CD14-positive monocyte (primary cell): Measurements from ENCODE around the gene PLXDC2. TPM values are rescaled to one million over a fixed set of nuclear protein-coding genes. Genes with fewer than 3 reads are reported as not detected.

Experiments
- DNase-seq, 3 donors: peaks; one replicate each; pipeline ENCODE4 v3.0.0-alpha.2; 2011 to 2022
- H2AFZ ChIP-seq: 2 replicates; pipeline ENCODE4 v1.6.0; 2012; ENCODE audit warnings: mild to moderate bottlenecking, low read depth, low read length, inconsistent platforms; ENCODE audit not compliant: insufficient read depth, poor library complexity, severe bottlenecking
- H3K27ac ChIP-seq, 2 donors: 1 replicate in 1 of 2; 2 replicates in 1 of 2; pipeline ENCODE4 v1.5.1; 2012 to 2013; ENCODE audit warnings: low read length in 2 of 2, control low read depth in 1 of 2, inconsistent platforms in 1 of 2, low read depth in 1 of 2, mild to moderate bottlenecking in 1 of 2
- H3K27me3 ChIP-seq, 2 donors: one replicate each; pipeline versions ENCODE4 v1.6.0 to v1.6.1; 2011 to 2013; ENCODE audit warnings: low read length in 2 of 2; ENCODE audit not compliant: control insufficient read depth in 2 of 2, insufficient read depth in 2 of 2
- H3K36me3 ChIP-seq, 2 donors: replicated peaks in 1 of 2; 1 replicate in 1 of 2; 2 replicates in 1 of 2; pipeline versions ENCODE4 v1.5.1 to v1.6.1; 2012 to 2013; ENCODE audit warnings: low read length in 2 of 2, control low read depth in 1 of 2, inconsistent platforms in 1 of 2, mild to moderate bottlenecking in 1 of 2; ENCODE audit not compliant: insufficient read depth in 2 of 2, control insufficient read depth in 1 of 2
- H3K4me1 ChIP-seq, 2 donors: 1 replicate in 1 of 2; 2 replicates in 1 of 2; pipeline versions ENCODE4 v1.5.1 to v1.6.1; 2012 to 2013; ENCODE audit warnings: low read length in 2 of 2, control low read depth in 1 of 2, inconsistent platforms in 1 of 2, mild to moderate bottlenecking in 1 of 2, moderate library complexity in 1 of 2; ENCODE audit not compliant: insufficient read depth in 2 of 2, control insufficient read depth in 1 of 2
- H3K4me2 ChIP-seq: replicated peaks from 2 replicates; pipeline ENCODE3; 2012; ENCODE audit warnings: low read length, moderate library complexity, mild to moderate bottlenecking; ENCODE audit not compliant: poor library complexity, severe bottlenecking; ENCODE audit errors: extremely low read depth
- H3K4me3 ChIP-seq, 3 experiments: fragments of 200-600 bp in 1 of 3; sonication (generic) in 1 of 3; replicated peaks in 1 of 3; 1 replicate in 2 of 3; 2 replicates in 1 of 3; pipeline ENCODE4 v1.5.1; 2011 to 2013; ENCODE audit warnings: low read length in 3 of 3, mild to moderate bottlenecking in 3 of 3, control low read depth in 2 of 3, low read depth in 2 of 3, inconsistent platforms in 1 of 3, moderate library complexity in 1 of 3
- H3K79me2 ChIP-seq: 2 replicates; pipeline ENCODE4 v1.6.0; 2012; ENCODE audit warnings: mild to moderate bottlenecking, control low read depth, inconsistent platforms, low read length, moderate library complexity; ENCODE audit not compliant: insufficient read depth
- H3K9ac ChIP-seq: 2 replicates; pipeline ENCODE4 v1.6.0; 2017; ENCODE audit warnings: low read length, mild to moderate bottlenecking; ENCODE audit not compliant: insufficient read depth, poor library complexity, severe bottlenecking
- H3K9me3 ChIP-seq, 2 donors: replicated peaks in 1 of 2; 1 replicate in 1 of 2; 2 replicates in 1 of 2; pipeline versions ENCODE4 v1.5.1 to v1.6.1; 2012 to 2013; ENCODE audit warnings: low read length in 2 of 2, control low read depth in 1 of 2; ENCODE audit not compliant: control insufficient read depth in 1 of 2, insufficient read depth in 1 of 2
- H4K20me1 ChIP-seq: 2 replicates; pipeline ENCODE4 v1.6.0; 2012; ENCODE audit warnings: mild to moderate bottlenecking, low read length, control low read depth, moderate library complexity; ENCODE audit not compliant: insufficient read depth
- H3K27ac Mint-ChIP-seq, 7 donors: one replicate each; pipeline ENCODE4 v1.8.0; 2020; ENCODE audit warnings: mild to moderate bottlenecking in 7 of 7, mixed read lengths in 7 of 7, moderate library complexity in 6 of 7, inconsistent platforms in 2 of 7
- H3K27me3 Mint-ChIP-seq, 3 donors: one replicate each; pipeline ENCODE4 v1.8.0; 2021 to 2022; ENCODE audit warnings: low read depth in 3 of 3, mild to moderate bottlenecking in 3 of 3, mixed read lengths in 3 of 3, moderate library complexity in 3 of 3, inconsistent platforms in 1 of 3
- H3K36me3 Mint-ChIP-seq, 2 donors: one replicate each; pipeline ENCODE4 v1.8.0; 2020; ENCODE audit warnings: mixed read lengths in 2 of 2, inconsistent platforms in 1 of 2, mild to moderate bottlenecking in 1 of 2
- H3K4me1 Mint-ChIP-seq: one replicate; pipeline ENCODE4 v1.8.0; 2020; ENCODE audit warnings: mild to moderate bottlenecking, mixed read lengths
- H3K4me3 Mint-ChIP-seq, 2 donors: one replicate each; pipeline ENCODE4 v1.8.0; 2020; ENCODE audit warnings: mild to moderate bottlenecking in 2 of 2, mixed read lengths in 2 of 2, moderate library complexity in 1 of 2
- H3K9me3 Mint-ChIP-seq, 7 donors: one replicate each; pipeline ENCODE4 v1.8.0; 2020 to 2022; ENCODE audit warnings: mixed read lengths in 7 of 7, mild to moderate bottlenecking in 6 of 7, moderate library complexity in 6 of 7, inconsistent platforms in 2 of 7
- WGBS: methylation state at CpG from one replicate; pipeline ENCODE4 v1.1.5; 2013; ENCODE audit warnings: missing lambda C conversion rate; ENCODE audit not compliant: insufficient coverage; 5-methylcytosine and 5-hydroxymethylcytosine counted together
- intact Hi-C, 2 donors: fragments of 100-400 bp; cut with micrococcal nuclease; formaldehyde crosslinking; loops; one replicate each; pipeline versions ENCODE4 v1.15.0 to v1.15.1; 2023
- polyA plus RNA-seq, 3 donors: library from polyadenylated mRNA; depleted of rRNA in 1 of 3; unstranded in 2 of 3; stranded (reverse) in 1 of 3; fragments of 300-500 nt in 2 of 3; fragments of >200 nt in 1 of 3; fragmentation: Illumina TruSeq in 2 of 3; gene quantifications; 1 replicate in 2 of 3; 2 replicates in 1 of 3; pipeline ENCODE4 v1.2.3, GENCODE V29; 2012 to 2021
- TF ChIP-seq, protein P1 (sequence below): fragments of 200-600 bp; IDR thresholded peaks from one replicate; pipeline ENCODE4 v1.8.0; 2022; ENCODE audit warnings: antibody characterized with exemption, mild to moderate bottlenecking

Gene PLXDC2
- polyA plus RNA-seq, 3 donors, result 37.5 to 128 (median 93.6) TPM

DNA sequence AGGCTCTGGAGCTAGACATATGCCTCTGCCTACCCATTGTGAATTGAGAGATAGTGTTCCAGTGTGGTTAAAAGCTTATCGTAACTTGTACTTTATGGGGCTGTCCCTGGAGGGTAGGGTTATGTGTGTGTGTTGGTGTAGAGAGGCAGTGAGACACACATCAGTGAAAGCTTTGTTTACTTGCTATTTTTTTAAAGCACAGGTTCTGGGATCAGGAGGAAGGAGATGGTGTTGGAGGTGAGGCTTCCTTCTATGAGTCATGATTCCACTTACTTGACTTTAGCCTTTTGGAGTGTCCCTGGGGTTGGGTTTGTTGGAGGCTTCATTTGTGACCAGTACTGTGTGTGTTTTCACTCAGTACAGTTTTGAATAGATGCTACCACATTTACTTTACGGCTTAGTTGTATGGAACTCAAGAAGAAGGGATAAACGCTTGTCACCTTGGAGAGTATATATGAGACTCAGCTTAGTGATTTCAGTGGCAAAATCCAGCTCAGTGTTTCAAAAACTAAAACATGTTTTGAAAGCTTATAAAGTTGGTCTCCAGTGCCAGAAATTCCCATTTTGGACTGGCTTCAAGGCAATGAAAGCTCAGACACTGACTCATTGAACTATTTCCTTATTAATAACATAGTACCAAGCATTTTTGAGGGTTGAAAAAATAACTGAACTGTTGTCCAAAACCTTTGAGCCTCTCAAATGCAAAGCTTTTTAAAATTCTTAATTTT, 106.2 kb downstream of the PLXDC2 start:
- no peak overlapping the region for H3K9ac ChIP-seq
- peaks cover 0 to 12% of the 10 kb centered on the region in 2 donors for H3K4me1 ChIP-seq
- H3K27ac ChIP-seq, result peak overlapping the region in 1 of 2 donors; percentile 37
- Mint-ChIP-seq H3K4me1 (peaks cover 40% of the 10 kb centered on the region), H3K9me3 (peaks cover 0 to 4% (median 0%) of the 10 kb centered on the region in 7 donors), H3K36me3 (peaks cover 10 to 31% of the 10 kb centered on the region in 2 donors), H3K27ac (peak overlapping the region in 6 of 7 donors; percentile 37 to 81 (median 70)), H3K27me3 (no peaks in the 10 kb centered on the region), H3K4me3 (no peak overlapping the region)
- intact Hi-C loops, result no loop called here
- no peaks in the 10 kb centered on the region for H3K27me3 ChIP-seq
- H4K20me1 ChIP-seq, result peaks cover 100% of the 10 kb centered on the region
- TF ChIP-seq, protein P1, sequence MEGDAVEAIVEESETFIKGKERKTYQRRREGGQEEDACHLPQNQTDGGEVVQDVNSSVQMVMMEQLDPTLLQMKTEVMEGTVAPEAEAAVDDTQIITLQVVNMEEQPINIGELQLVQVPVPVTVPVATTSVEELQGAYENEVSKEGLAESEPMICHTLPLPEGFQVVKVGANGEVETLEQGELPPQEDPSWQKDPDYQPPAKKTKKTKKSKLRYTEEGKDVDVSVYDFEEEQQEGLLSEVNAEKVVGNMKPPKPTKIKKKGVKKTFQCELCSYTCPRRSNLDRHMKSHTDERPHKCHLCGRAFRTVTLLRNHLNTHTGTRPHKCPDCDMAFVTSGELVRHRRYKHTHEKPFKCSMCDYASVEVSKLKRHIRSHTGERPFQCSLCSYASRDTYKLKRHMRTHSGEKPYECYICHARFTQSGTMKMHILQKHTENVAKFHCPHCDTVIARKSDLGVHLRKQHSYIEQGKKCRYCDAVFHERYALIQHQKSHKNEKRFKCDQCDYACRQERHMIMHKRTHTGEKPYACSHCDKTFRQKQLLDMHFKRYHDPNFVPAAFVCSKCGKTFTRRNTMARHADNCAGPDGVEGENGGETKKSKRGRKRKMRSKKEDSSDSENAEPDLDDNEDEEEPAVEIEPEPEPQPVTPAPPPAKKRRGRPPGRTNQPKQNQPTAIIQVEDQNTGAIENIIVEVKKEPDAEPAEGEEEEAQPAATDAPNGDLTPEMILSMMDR, result no peak
- H2AFZ ChIP-seq, result no peak overlapping the region
- H3K36me3 ChIP-seq, result no peaks in the 10 kb centered on the region
- H3K9me3 ChIP-seq, result no peaks in the 10 kb centered on the region
- peaks cover 96% of the 10 kb centered on the region for H3K79me2 ChIP-seq
- WGBS, result 94% methylated on average over 2 of the region's 3 CpGs
- DNase-seq, result no peak
- no peak overlapping the region for H3K4me2 ChIP-seq
- no peak overlapping the region for H3K4me3 ChIP-seq

GRCh38 chr10:19925064-19925463, 108.8 kb downstream of the PLXDC2 start:
- TF ChIP-seq, protein P1, result no peak
- Histone ChIP-seq H3K36me3 (no peaks in the 10 kb centered on the region), H2AFZ (no peak overlapping the region), H3K27me3 (no peaks in the 10 kb centered on the region), H3K4me1 (no peaks in the 10 kb centered on the region), H4K20me1 (peaks cover 100% of the 10 kb centered on the region), H3K9ac (no peak overlapping the region), H3K27ac (peak overlapping the region in 1 of 2 donors; percentile 4), H3K4me3 (no peak overlapping the region), H3K79me2 (peaks cover 89% of the 10 kb centered on the region), H3K4me2 (no peak overlapping the region), H3K9me3 (no peaks in the 10 kb centered on the region)
- intact Hi-C loops, result no loop called here
- Mint-ChIP-seq H3K36me3 (peaks cover 14 to 30% of the 10 kb centered on the region in 2 donors), H3K4me3 (no peak overlapping the region), H3K27ac (peak overlapping the region in 2 of 7 donors; percentile 3 to 75), H3K27me3 (no peaks in the 10 kb centered on the region), H3K4me1 (peaks cover 28% of the 10 kb centered on the region), H3K9me3 (peaks cover 0 to 4% (median 0%) of the 10 kb centered on the region in 7 donors)
- 100% methylated on average over 4 of the region's 4 CpGs for WGBS
- no peak for DNase-seq
